HepG2 (cell line): ENCODE results near the gene CRYBB2. TPM values are rescaled to one million over a fixed set of nuclear protein-coding genes. Genes with fewer than 3 reads are reported as not detected.

Experiments used
- ATAC-seq: fragments of 200-7000 bp; cut with Tn5 transposase; 3 replicates; pipeline ENCODE4 v1.9.1; 2020; ENCODE audit warnings: mild to moderate bottlenecking, moderate library complexity
- BruUV-seq: library from RNA; stranded (reverse); fragments of 400-500 nt; replicated peaks from 2 replicates; lab custom pipeline; 2021; lab: Mats Ljungman, UMichigan
- CTCF ChIA-PET: fragments of 300-600 bp; formaldehyde crosslinking; extraction: SDS; loops from one replicate; lab custom pipeline; 2021; ENCODE audit warnings: low total read pairs, inconsistent platforms, low intra/inter-chr PET ratio; lab: Yijun Ruan, JAX
- POLR2A ChIA-PET: fragments of 350-600 bp; sonication (Branson Sonifier 250); formaldehyde crosslinking; loops from one replicate; lab custom pipeline; 2020; ENCODE audit warnings: antibody characterized with exemption, inconsistent platforms; lab: Yijun Ruan, JAX
- DNase-seq: peaks from one replicate; pipeline ENCODE4 v3.0.0-alpha.2; 2015; ENCODE audit warnings: low spot score
- FAIRE-seq: peaks from 3 replicates; lab custom pipeline; 2011; peaks lifted over from hg19 to GRCh38; lab: Jason Lieb, UNC
- H2AFZ ChIP-seq: one replicate; pipeline ENCODE4 v1.6.1; 2011; ENCODE audit warnings: low read length, inconsistent platforms
- H3K27ac ChIP-seq: fragments of 300-600 bp; 3 replicates; pipeline ENCODE4 v1.8.0; 2011; ENCODE audit warnings: mixed run types, mild to moderate bottlenecking, mixed read lengths, low read length, inconsistent platforms; ENCODE audit not compliant: insufficient read depth; ENCODE audit errors: extremely low read length
- H3K27me3 ChIP-seq, 2 experiments: fragments of 200-600 bp in 1 of 2; 2 replicates in 1 of 2; 3 replicates in 1 of 2; pipeline versions ENCODE4 v1.6.0 to v1.8.0; 2011; ENCODE audit warnings: low read length in 2 of 2, mild to moderate bottlenecking in 2 of 2, moderate library complexity in 2 of 2, inconsistent platforms in 1 of 2; ENCODE audit not compliant: insufficient read depth in 2 of 2, control insufficient read depth in 1 of 2
- H3K36me3 ChIP-seq, 2 experiments: fragments of 200-600 bp in 1 of 2; replicated peaks in 1 of 2; 2 replicates in 1 of 2; 3 replicates in 1 of 2; pipeline versions ENCODE4 v1.5.1 to v1.8.0; 2011; ENCODE audit warnings: low read length in 2 of 2, inconsistent platforms in 1 of 2; ENCODE audit not compliant: insufficient read depth in 2 of 2, control insufficient read depth in 1 of 2
- H3K4me1 ChIP-seq: 2 replicates; pipeline ENCODE4 v1.5.1; 2012; ENCODE audit warnings: low read length, inconsistent platforms; ENCODE audit not compliant: insufficient read depth
- H3K4me2 ChIP-seq: 2 replicates; pipeline ENCODE4 v1.6.0; 2011; ENCODE audit warnings: low read depth, low read length, inconsistent platforms
- H3K4me3 ChIP-seq, 3 experiments: fragments of 200-600 bp in 1 of 3; sonication (generic), shearing (Covaris generic) in 1 of 3; replicated peaks in 1 of 3; 2 replicates each; pipeline ENCODE4 v1.5.1; 2011 to 2016; ENCODE audit warnings: low read length in 3 of 3, inconsistent platforms in 2 of 3, low read depth in 2 of 3, mild to moderate bottlenecking in 2 of 3, control low read depth in 1 of 3, mixed read lengths in 1 of 3; ENCODE audit not compliant: insufficient read depth in 1 of 3
- H3K79me2 ChIP-seq: one replicate; pipeline ENCODE4 v1.6.1; 2011; ENCODE audit warnings: low read length, inconsistent platforms; ENCODE audit not compliant: insufficient read depth
- H3K9ac ChIP-seq: 2 replicates; pipeline ENCODE4 v1.6.0; 2011; ENCODE audit warnings: mild to moderate bottlenecking, low read depth, low read length, inconsistent platforms; ENCODE audit not compliant: insufficient read depth
- H3K9me3 ChIP-seq: 2 replicates; pipeline ENCODE4 v1.5.1; 2012; ENCODE audit warnings: mild to moderate bottlenecking, low read length
- H4K20me1 ChIP-seq: 2 replicates; pipeline ENCODE4 v1.6.0; 2011; ENCODE audit warnings: inconsistent platforms, mild to moderate bottlenecking, low read length, moderate library complexity; ENCODE audit not compliant: insufficient read depth
- AHR ChIP-seq: IDR thresholded peaks from 2 replicates; pipeline ENCODE4 v1.6.1; 2018; ENCODE audit warnings: missing genetic modification reagents, missing compliant biosample characterization
- BRCA1 ChIP-seq: sonication (generic); formaldehyde crosslinking; IDR thresholded peaks from 2 replicates; pipeline ENCODE4 v1.4.0; 2020; ENCODE audit warnings: missing genetic modification reagents
- MAF1 ChIP-seq: sonication (generic); formaldehyde crosslinking; IDR thresholded peaks from 2 replicates; pipeline ENCODE4 v1.5.0; 2020; ENCODE audit warnings: missing genetic modification reagents, borderline replicate concordance
- MIER2 ChIP-seq: IDR thresholded peaks from 2 replicates; pipeline ENCODE4 v1.6.1; 2016; ENCODE audit warnings: missing biosample characterization, missing genetic modification reagents
- NCOA5 ChIP-seq: sonication (generic); formaldehyde crosslinking; IDR thresholded peaks from 2 replicates; pipeline ENCODE4 v1.4.0; 2020; ENCODE audit warnings: missing genetic modification reagents
- NR1H2 ChIP-seq: sonication (generic); formaldehyde crosslinking; IDR thresholded peaks from 2 replicates; pipeline ENCODE4 v1.8.1; 2022; ENCODE audit warnings: low read depth, missing genetic modification reagents, borderline replicate concordance
- REST ChIP-seq, 2 experiments: IDR thresholded peaks; 2 replicates each; pipeline ENCODE4 v1.6.1; 2011 to 2012; ENCODE audit warnings: low read length in 2 of 2, borderline replicate concordance in 1 of 2, low read depth in 1 of 2, mild to moderate bottlenecking in 1 of 2, moderate library complexity in 1 of 2
- SP140L ChIP-seq: sonication (generic); formaldehyde crosslinking; IDR thresholded peaks from 2 replicates; pipeline ENCODE4 v1.4.0; 2020; ENCODE audit warnings: missing genetic modification reagents, borderline replicate concordance
- STAT5B ChIP-seq: sonication (generic); formaldehyde crosslinking; IDR thresholded peaks from 2 replicates; pipeline ENCODE4 v1.4.0; 2020; ENCODE audit warnings: missing genetic modification reagents
- TFE3 ChIP-seq: IDR thresholded peaks from 2 replicates; pipeline ENCODE4 v1.6.1; 2016
- ZBED4 ChIP-seq: sonication (generic); formaldehyde crosslinking; IDR thresholded peaks from 2 replicates; pipeline ENCODE4 v1.4.0; 2020; ENCODE audit warnings: missing genetic modification reagents, borderline replicate concordance
- ZFP36L2 ChIP-seq: sonication (generic); formaldehyde crosslinking; IDR thresholded peaks from 2 replicates; pipeline ENCODE4 v1.4.0; 2020; ENCODE audit warnings: missing genetic modification reagents
- ZNF282 ChIP-seq: fragments of 450-650 bp; IDR thresholded peaks from 2 replicates; pipeline ENCODE4 v1.6.1; 2018; ENCODE audit not compliant: partially characterized antibody
- WGBS: methylation state at CpG from one replicate; pipeline ENCODE4 v1.1.6; 2017; ENCODE audit warnings: low lambda C conversion rate; 5-methylcytosine and 5-hydroxymethylcytosine counted together
- in situ Hi-C: cut with HindIII; loops from 2 replicates; pipeline ENCODE4 v1.10.0; 2017; ENCODE audit warnings: low pct_unique_long_range_greater_than_20kb; ENCODE audit not compliant: extremely low pct_ligation_motif_present
- intact Hi-C: fragments of 100-400 bp; cut with micrococcal nuclease; formaldehyde crosslinking; loops from one replicate; pipeline ENCODE4 v1.10.0; 2022; ENCODE audit not compliant: unreplicated experiment
- polyA plus RNA-seq, 8 experiments: library from polyadenylated mRNA; depleted of rRNA in 3 of 8; stranded (reverse) in 7 of 8; unstranded in 1 of 8; fragments of >200 nt; fragmentation: Illumina TruSeq in 4 of 8; extraction: Trizol in 4 of 8; gene quantifications; 2 replicates each; pipeline versions ENCODE4 v1.2.1 to v1.2.3, GENCODE V29; 2011 to 2016; ENCODE audit warnings: low read depth in 4 of 8, missing spikeins in 1 of 8, mixed read lengths in 1 of 8; ENCODE audit not compliant: insufficient read depth in 1 of 8
- total RNA-seq, 5 experiments: library from RNA; depleted of rRNA; stranded (reverse); fragments of >200 nt; fragmentation: Illumina TruSeq; extraction: Trizol; gene quantifications; 2 replicates each; pipeline ENCODE4 v1.2.3, GENCODE V29; 2016; ENCODE audit warnings: low read depth in 1 of 5

Gene CRYBB2
- total and polyA plus RNA-seq, 2 of the 13 experiments (the other 11 are each of a cell fraction or from before 2014, with no cell fraction given) = 0.11 to 0.18 TPM

- H3K4me1 ChIP-seq = no peaks in the 10 kb centered on the region
- H3K36me3 ChIP-seq = peaks cover 16 to 43% of the 10 kb centered on the region in 2 experiments; a peak in 4 of 5 replicates
- no peaks in the 10 kb centered on the region for H3K79me2 ChIP-seq
- H3K9ac ChIP-seq = no peak overlapping the region
- no TSS peak for BruUV-seq
- in situ Hi-C loops = loop anchor here (25.0 kb wide), 1 partner anchor 256 kb away; the partner anchor contains the start of gene LHFPL7
- DNase-seq (no peak), ATAC-seq (no peak), FAIRE-seq (no peak)
- H3K9me3 ChIP-seq = no peaks in the 10 kb centered on the region
- intact Hi-C loops = no loop called here
- H3K4me3 ChIP-seq = no peak overlapping the region
- H3K27me3 ChIP-seq = no peaks in the 10 kb centered on the region
- no peaks in the 10 kb centered on the region; the same call in 1 of the 2 replicates for H4K20me1 ChIP-seq
- no peak overlapping the region for H3K4me2 ChIP-seq
- ChIA-PET CTCF (no interaction called here), POLR2A (no interaction called here)
- H3K27ac ChIP-seq = no peak overlapping the region
- WGBS = 85% methylated on average over 3 of the region's 3 CpGs
- H2AFZ ChIP-seq = no peak overlapping the region
- TF ChIP-seq BRCA1 (no peak), ZNF282 (no peak), STAT5B (no peak), MIER2 (CRISPR knock-in tag) (peak; percentile 92), ZBED4 (no peak), NCOA5 (CRISPR knock-in tag) (no peak), TFE3 (CRISPR knock-in tag) (0 out of 2 replicates have a peak, but pooled peaks have one; percentile 28), ZFP36L2 (CRISPR knock-in tag) (no peak), SP140L (no peak), MAF1 (CRISPR knock-in tag) (no peak), REST (IDR thresholded peaks at IDR 0.05; ENCODE audit: borderline replicate concordance in 1 of 2, low read depth in 1 of 2, low read length in 2 of 2) (peak; percentile 83 to 94), AHR (CRISPR knock-in tag) (no peak), NR1H2 (CRISPR knock-in tag) (no peak)
These were observed 25.9 kb upstream of the CRYBB2 start for GRCh38 chr22:25193548-25193947.
